GM18508 (cell line): ENCODE results near the gene LYSMD2.

Experiments
- ATAC-seq: cut with Tn5 transposase; IDR thresholded peaks from one replicate; pipeline ENCODE4 v1.9.1; 2021; ENCODE audit warnings: moderate number of reproducible peaks; ENCODE audit not compliant: insufficient read depth, unreplicated experiment

The LYSMD2 gene

GRCh38 chr15:51721199-51721960 is 16.1 kb downstream of the LYSMD2 start:
- ATAC-seq: no peak

- no peak for ATAC-seq
Measured at GRCh38 chr15:51720201-51720995, 17.1 kb downstream of the LYSMD2 start.

GRCh38 chr15:51718746-51719145 is 18.7 kb downstream of the LYSMD2 start:
- no peak for ATAC-seq

DNA sequence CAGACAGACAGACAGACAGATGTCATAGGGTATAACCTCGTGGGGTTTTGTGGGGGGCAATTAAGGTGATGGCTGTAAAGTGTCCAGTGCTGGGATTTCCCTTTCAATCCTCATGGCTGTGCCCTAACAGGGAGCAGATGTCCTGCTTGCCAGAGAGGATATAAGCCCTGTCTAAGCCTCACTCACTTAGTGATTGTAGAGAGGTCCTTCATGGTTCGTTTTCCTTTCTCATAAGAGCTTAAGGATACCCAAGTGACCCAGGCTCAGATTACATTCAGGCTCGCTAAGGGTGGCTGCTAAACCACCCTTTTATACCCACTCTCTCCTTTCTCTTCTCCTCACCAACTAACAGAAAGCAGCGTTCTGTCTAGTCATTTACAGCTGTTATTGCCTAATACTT is 19.2 kb downstream of the LYSMD2 start:
- no peak for ATAC-seq

DNA sequence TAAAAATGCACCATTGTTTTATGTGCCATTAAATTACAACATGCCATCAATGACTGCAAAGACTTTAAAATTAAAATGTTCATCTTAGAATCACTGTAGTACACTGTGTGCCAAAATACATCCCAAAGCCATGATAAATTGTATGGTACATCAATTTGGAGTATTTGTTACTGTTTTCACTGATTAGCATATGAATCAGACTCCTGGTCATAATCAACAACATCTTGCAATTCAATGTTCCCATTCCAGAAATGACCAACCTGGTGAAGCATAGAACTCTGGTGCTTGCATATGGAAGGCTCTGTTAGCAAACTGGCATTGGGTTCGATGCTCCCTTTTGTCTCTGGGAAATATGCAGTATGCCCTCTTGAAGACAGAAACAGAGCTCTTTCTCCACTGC is 22.5 kb downstream of the LYSMD2 start:
- ATAC-seq: no peak

DNA sequence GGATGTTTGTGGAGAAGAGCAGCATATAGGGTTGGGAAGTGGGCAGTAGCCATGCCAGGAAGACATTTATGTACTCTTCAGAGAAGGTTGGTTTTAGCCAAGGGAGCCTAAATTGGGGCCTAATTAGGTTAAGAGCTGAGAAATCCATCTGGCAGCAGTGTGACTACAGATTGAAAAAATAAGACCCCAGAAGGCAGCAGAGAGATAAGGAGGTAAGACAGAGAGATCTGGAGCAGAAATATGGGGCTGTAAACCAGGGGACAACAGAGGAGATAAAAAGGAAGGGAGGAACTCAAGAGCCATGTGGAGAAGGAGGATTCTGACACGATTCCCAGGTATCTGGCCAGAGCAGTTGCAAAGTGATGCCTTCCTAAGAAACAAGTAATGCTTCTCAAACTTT is 23.3 kb downstream of the LYSMD2 start:
- no peak for ATAC-seq

- no peak for ATAC-seq
Measured at GRCh38 chr15:51709031-51709430, 28.4 kb downstream of the LYSMD2 start.

GRCh38 chr15:51708013-51708412 is 29.4 kb downstream of the LYSMD2 start:
- no peak for ATAC-seq

- no peak for ATAC-seq
Measured at GRCh38 chr15:51706926-51707608, 30.4 kb downstream of the LYSMD2 start.

DNA sequence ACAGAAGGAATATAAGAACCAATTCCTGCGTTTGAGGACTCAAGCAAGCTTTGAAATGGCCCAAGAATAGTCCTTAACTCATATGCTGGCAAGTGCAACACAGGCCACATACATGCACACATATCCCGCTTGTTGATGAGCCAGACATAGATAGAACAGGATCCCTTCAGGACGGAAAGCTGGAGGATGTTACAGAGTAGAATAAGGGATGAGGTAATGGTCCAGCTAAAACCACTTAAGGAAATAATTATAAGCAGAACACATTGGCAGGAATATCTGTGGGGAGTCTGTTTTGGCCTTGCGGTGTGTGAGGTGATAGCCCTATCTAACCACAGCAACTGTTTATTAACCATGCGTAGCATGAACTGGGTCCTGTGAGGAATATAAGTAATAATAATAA is 31.2 kb downstream of the LYSMD2 start:
- no peak for ATAC-seq

DNA sequence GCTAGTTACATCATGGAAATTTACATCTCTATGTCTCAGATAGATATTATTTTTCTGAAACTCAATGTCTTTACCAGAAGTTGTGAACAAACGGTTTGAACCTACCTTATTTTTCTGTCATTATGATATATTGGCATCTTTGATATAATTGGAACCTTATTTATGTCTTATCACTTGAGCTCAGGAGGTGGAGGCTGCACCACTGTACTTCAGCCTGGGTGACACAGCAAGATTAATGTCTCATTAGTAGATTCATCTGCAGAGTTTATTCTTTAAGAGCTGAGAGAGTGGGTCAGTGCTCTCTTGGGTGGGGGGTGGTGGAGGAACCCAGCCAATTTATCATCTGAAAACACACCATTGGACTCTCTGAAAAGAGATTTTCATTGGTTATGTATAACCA is 34.7 kb downstream of the LYSMD2 start:
- ATAC-seq: no peak

GRCh38 chr15:51699373-51699772 is 38.1 kb downstream of the LYSMD2 start:
- ATAC-seq: no peak

DNA sequence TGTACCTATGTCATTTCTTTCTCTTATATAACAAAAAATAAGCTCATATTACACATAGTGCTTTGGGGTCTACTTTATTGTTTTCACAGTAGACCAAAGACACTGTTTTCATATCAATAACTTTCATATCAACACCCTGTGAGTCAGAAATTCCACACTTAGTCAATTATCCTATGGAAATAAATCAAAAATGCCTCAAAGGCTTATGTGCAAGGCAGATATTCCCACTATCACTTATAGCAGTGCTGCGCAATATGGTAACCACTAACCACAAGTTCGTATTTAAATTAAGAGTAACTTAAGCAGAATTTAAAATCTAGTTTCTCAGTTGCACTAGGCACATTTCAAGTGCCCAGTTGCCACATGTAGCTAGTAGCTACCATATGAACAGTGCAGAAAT is 40.3 kb downstream of the LYSMD2 start:
- ATAC-seq: no peak

DNA sequence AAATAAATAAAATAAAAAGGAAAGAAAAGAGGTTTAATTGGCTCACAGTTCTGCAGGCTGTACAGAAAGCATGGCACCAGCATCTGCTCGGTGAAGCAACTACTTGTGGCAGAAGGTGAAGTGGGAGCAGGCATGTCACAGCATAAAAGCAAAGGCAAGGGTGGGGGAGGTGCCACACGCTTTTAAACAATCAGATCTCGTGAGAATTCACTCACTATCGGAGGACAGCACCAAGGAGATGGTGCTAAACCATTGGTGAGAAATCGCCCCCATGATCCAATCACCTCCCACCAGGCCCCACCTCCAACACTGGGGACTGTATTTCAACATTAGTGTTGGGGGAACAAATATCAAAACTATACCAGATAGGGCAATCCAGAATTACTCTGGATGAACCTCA is 40.9 kb downstream of the LYSMD2 start:
- ATAC-seq: no peak

DNA sequence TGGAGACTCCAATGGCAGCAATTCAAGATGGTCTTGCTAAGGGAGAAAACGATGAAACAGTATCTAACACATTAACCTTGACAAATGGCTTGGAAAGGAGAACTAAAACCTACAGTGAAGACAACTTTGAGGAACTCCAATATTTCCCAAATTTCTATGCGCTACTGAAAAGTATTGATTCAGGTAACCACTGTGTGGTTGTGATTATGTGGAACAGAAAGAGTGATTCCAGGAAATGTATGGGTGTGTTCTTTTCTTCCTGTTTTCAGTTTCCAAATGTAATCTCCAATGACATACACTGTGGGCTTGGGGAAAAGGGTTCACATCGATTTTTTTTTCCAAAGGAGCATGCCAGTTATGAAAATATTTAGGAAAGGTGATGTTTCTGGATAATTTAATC is 45.3 kb downstream of the LYSMD2 start:
- ATAC-seq: no peak

- no peak for ATAC-seq
Measured at GRCh38 chr15:51688863-51689262, 48.6 kb downstream of the LYSMD2 start.

DNA sequence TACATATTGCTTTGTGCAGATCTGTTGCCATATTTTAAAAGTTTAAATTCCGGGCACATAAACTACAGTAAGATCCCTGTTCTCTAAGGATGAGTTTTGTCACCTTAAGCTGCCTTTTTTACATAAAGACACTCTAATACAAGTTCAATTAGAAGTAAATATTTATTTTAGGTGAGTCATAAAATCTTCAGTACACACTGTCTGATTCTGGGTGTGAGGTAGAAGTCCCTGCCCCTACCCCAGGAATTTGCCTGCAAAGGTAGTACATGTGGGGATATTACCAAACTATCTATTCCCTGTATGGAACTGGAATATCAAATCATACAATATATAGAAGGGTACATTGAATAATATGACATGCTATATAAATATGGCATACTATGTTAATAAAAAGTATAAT is 49.9 kb downstream of the LYSMD2 start:
- no peak for ATAC-seq

DNA sequence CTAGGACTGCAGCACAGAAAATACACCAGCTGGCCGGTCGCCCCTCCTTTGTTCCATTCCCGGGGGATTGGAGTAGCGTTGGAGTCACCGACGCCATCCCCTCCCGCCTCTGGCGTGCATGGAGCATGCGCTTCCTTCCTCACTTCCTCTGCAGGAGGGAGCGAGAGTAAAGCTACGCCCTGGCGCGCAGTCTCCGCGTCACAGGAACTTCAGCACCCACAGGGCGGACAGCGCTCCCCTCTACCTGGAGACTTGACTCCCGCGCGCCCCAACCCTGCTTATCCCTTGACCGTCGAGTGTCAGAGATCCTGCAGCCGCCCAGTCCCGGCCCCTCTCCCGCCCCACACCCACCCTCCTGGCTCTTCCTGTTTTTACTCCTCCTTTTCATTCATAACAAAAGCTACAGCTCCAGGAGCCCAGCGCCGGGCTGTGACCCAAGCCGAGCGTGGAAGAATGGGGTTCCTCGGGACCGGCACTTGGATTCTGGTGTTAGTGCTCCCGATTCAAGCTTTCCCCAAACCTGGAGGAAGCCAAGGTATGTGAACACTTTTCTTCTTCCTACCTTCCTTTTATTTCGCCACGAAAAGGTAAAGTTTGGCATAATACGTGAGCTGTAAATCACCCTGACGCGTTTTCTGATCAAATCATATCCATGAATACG is 56.0 kb downstream of the LYSMD2 start, which contains the start of gene SCG3:
Gene SCG3 (plus strand): TSS at position 201 of the 661 bp plus-strand sequence. CDS start 253 bp downstream, at position 454.
- ATAC-seq: no peak

DNA sequence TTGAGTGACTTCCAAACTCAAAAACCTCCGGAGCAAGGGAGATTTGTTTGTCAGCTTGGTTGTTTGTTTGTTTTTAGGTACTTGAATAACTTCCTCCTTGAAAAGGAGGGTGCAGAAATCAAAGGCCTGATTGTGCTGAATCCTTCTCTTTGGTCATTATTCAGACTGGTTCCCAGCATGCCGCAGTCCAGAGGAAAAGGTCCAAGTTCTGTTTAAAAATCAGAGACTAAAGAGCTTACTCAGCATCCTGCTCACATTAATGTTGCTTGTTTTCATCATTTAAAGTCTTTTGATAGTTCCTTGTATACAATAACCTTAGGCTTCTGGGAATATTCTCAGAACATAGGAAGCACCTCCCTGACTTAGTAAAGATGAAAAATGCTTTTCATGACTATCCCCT is 57.1 kb downstream of the LYSMD2 start:
- ATAC-seq: no peak

DNA sequence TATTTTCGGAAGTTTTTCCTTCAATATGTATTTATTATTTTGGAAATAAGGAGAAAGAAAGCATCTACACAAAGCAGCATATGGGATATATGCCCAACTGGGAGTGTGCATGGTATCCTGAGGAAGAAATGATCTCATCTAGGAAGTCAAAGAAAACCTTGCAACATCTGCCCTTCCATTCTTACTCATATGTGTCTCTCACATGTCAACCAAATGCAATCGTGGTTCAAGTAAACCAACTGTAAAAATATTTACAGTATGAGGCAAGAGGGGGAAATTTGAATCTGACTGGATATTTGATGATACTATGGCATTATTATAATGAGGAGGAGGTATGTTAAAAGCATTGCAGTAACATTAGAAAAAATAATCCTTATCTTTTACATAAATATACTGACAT is 59.4 kb downstream of the LYSMD2 start:
- no peak for ATAC-seq

DNA sequence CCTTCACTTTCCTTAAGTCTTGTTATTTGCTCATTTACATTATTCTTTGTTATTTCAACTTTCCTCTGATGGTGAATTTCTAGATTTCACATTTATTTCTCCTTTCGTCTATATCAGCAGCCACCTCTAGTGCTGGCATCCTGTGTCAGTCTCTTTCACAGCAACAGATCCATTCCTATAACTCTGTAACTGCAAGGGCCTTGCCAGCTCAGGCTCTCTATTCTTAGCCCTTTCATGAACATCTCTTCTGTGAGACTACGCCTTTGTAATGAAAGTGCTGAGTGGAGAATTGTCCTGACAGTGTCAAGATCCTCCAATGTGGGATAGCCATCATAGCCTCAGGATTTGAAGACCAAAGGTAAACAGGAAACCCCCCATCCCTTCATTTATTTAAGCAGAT is 60.0 kb downstream of the LYSMD2 start:
- ATAC-seq: no peak
